K562 (cell line): ENCODE measurements around the gene GAPDH. TPM values are rescaled to one million over a fixed set of nuclear protein-coding genes. Genes with fewer than 3 reads are reported as not detected.

ENCODE experiments used
- ARID2 ChIP-seq: fragments of 450-650 bp; IDR thresholded peaks from 2 replicates; pipeline ENCODE4 v1.6.1; 2017; ENCODE audit warnings: antibody characterized with exemption, mild to moderate bottlenecking
- EZH2 ChIP-seq: IDR thresholded peaks from 2 replicates; pipeline ENCODE4 v1.6.1; 2012; ENCODE audit warnings: low read depth, mild to moderate bottlenecking, inconsistent platforms, low read length, borderline replicate concordance
- FOXK2 ChIP-seq, 2 experiments: fragments of 450-650 bp; IDR thresholded peaks in 1 of 2; conservative IDR thresholded peaks in 1 of 2; 2 replicates each; pipeline ENCODE4 v1.6.1; 2016; ENCODE audit warnings: low read depth in 2 of 2, mild to moderate bottlenecking in 1 of 2
- HDAC1 ChIP-seq, 2 experiments: fragments of 450-650 bp; IDR thresholded peaks; 2 replicates each; pipeline ENCODE4 v1.6.1; 2016 to 2017; ENCODE audit warnings: inconsistent platforms in 1 of 2, mild to moderate bottlenecking in 1 of 2, moderate library complexity in 1 of 2
- JUN ChIP-seq, 2 experiments: sonication (generic) in 1 of 2; formaldehyde crosslinking in 1 of 2; IDR thresholded peaks; 2 replicates each; pipeline versions ENCODE4 v1.6.1 to v1.8.0; 2012 to 2022; ENCODE audit warnings: borderline replicate concordance in 2 of 2, mild to moderate bottlenecking in 2 of 2, improper control_type of control experiment in 1 of 2, low read depth in 1 of 2, low read length in 1 of 2, missing genetic modification reagents in 1 of 2
- KLF10 ChIP-seq: fragments of 250-450 bp; sonication (Bioruptor Pico); IDR thresholded peaks from 2 replicates; pipeline ENCODE4 v1.6.1; 2021; ENCODE audit warnings: matching md5 sums
- LEF1 ChIP-seq: fragments of 450-650 bp; IDR thresholded peaks from 2 replicates; pipeline ENCODE4 v1.6.1; 2016; ENCODE audit warnings: mild to moderate bottlenecking
- MAFK ChIP-seq: IDR thresholded peaks from 2 replicates; pipeline ENCODE4 v1.6.1; 2011; ENCODE audit warnings: low read length, improper control_type of control experiment
- NR0B1 ChIP-seq: fragments of 450-650 bp; IDR thresholded peaks from one replicate; pipeline ENCODE4 v1.6.1; 2018; ENCODE audit warnings: mild to moderate bottlenecking, moderate library complexity; ENCODE audit not compliant: partially characterized antibody
- STAT6 ChIP-seq: sonication (generic); formaldehyde crosslinking; IDR thresholded peaks from 2 replicates; pipeline ENCODE4 v1.8.1; 2023; ENCODE audit warnings: mild to moderate bottlenecking, missing genetic modification reagents
- TAF9B ChIP-seq: fragments of 450-650 bp; IDR thresholded peaks from 2 replicates; pipeline ENCODE4 v1.6.1; 2018; ENCODE audit warnings: mild to moderate bottlenecking; ENCODE audit not compliant: partially characterized antibody
- TFAP4 ChIP-seq: sonication (generic); formaldehyde crosslinking; IDR thresholded peaks from 2 replicates; pipeline ENCODE4 v1.8.0; 2022; ENCODE audit warnings: missing genetic modification reagents, mild to moderate bottlenecking, moderate library complexity, borderline replicate concordance
- ZKSCAN3 ChIP-seq: fragments of 250-450 bp; sonication (Bioruptor Pico); IDR thresholded peaks from 2 replicates; pipeline ENCODE4 v1.4.0; 2020
- ZNF232 ChIP-seq: sonication (generic); formaldehyde crosslinking; IDR thresholded peaks from 2 replicates; pipeline ENCODE4 v1.8.0; 2022; ENCODE audit warnings: mild to moderate bottlenecking, missing genetic modification reagents
- ZNF263 ChIP-seq: sonication (generic); formaldehyde crosslinking; IDR thresholded peaks from 2 replicates; pipeline ENCODE4 v1.8.0; 2022; ENCODE audit warnings: mild to moderate bottlenecking, missing genetic modification reagents, borderline replicate concordance
- ZNF395 ChIP-seq: fragments of 200-800 bp; sonication (Bioruptor generic); IDR thresholded peaks from 2 replicates; pipeline ENCODE4 v1.6.1; 2017; ENCODE audit warnings: missing genetic modification characterization, missing compliant biosample characterization
- ZNF639 ChIP-seq, 2 experiments: fragments of 200-800 bp in 1 of 2; sonication (Bioruptor generic) in 1 of 2; sonication (generic) in 1 of 2; formaldehyde crosslinking in 1 of 2; IDR thresholded peaks in 1 of 2; conservative IDR thresholded peaks in 1 of 2; 2 replicates each; pipeline versions ENCODE4 v1.5.0 to v1.6.1; 2016 to 2020; ENCODE audit warnings: missing compliant biosample characterization in 1 of 2, missing genetic modification characterization in 1 of 2, missing genetic modification reagents in 1 of 2
- ZNF778 ChIP-seq: fragments of 450-650 bp; formaldehyde crosslinking; IDR thresholded peaks from 2 replicates; pipeline ENCODE4 v1.4.0; 2020; ENCODE audit warnings: mild to moderate bottlenecking, moderate library complexity
- polyA plus RNA-seq, 8 experiments: library from polyadenylated mRNA; depleted of rRNA in 4 of 8; stranded (reverse) in 5 of 8; unstranded in 3 of 8; fragments of >200 nt; fragmentation: Nextera tagmentation in 2 of 8; fragmentation: Illumina TruSeq in 1 of 8; extraction: Ambion mirVana in 2 of 8; extraction: Trizol in 1 of 8; gene quantifications; 2 replicates each; pipeline versions ENCODE4 v1.2.1 to v1.2.3, GENCODE V29; 2011 to 2014; ENCODE audit warnings: inconsistent platforms in 1 of 8, missing spikeins in 1 of 8
- total RNA-seq, 7 experiments: library from RNA; depleted of rRNA in 6 of 7; stranded (reverse); fragments of >200 nt in 6 of 7; fragmentation: Illumina TruSeq in 2 of 7; extraction: Trizol in 2 of 7; gene quantifications; 2 replicates each; pipeline versions ENCODE4 v1.2.1 to v1.2.3, GENCODE V29; 2011 to 2021; ENCODE audit warnings: low replicate concordance in 1 of 7

Gene GAPDH
- total and polyA plus RNA-seq, 9 of the 15 experiments (the other 6 are each of a cell fraction or from before 2014, with no cell fraction given) = 2,206 to 6,793 (median 4,217) TPM

GRCh38 chr12:6532051-6532926 lies 2.0 kb upstream of the GAPDH start (continued):
- TF ChIP-seq JUN (IDR thresholded peaks at IDR 0.05; ENCODE audit: borderline replicate concordance, low read depth, low read length) = 0 out of 2 replicates have a peak, but pooled peaks have one; percentile 21
- no peak for TF ChIP-seq JUN (CRISPR knock-in tag; IDR thresholded peaks at IDR 0.05; ENCODE audit: borderline replicate concordance)
- TF ChIP-seq EZH2 = no peak
- TF ChIP-seq TFAP4 = peak; percentile 39; the same call in 1 of the 2 replicates
- TF ChIP-seq ZNF395 = peak; percentile 47; the same call in 1 of the 2 replicates
- no peak for TF ChIP-seq ARID2
- TF ChIP-seq ZNF263 (CRISPR knock-in tag) = peak; percentile 90
- peak in 1 of 2 experiments; percentile 82; a peak in 1 of 4 replicates for TF ChIP-seq HDAC1 (IDR thresholded peaks at IDR 0.05)
- no peak for TF ChIP-seq NR0B1
- TF ChIP-seq ZKSCAN3 (CRISPR knock-in tag) = no peak
- no peak for TF ChIP-seq TAF9B
- no peak for TF ChIP-seq STAT6
- peak in 1 of 2 experiments; percentile 26; a peak in 1 of 4 replicates for TF ChIP-seq FOXK2 (conservative IDR thresholded peaks at IDR 0.05 in 1 of 2, IDR thresholded peaks at IDR 0.05 in 1 of 2; ENCODE audit: low read depth in 2 of 2)
- TF ChIP-seq KLF10 (CRISPR knock-in tag) = no peak
- TF ChIP-seq ZNF232 = no peak
- peak; percentile 80 for TF ChIP-seq MAFK
- TF ChIP-seq LEF1 = peak; percentile 63; the same call in 1 of the 2 replicates
- TF ChIP-seq ZNF639 (CRISPR knock-in tag; conservative IDR thresholded peaks at IDR 0.05 in 1 of 2, IDR thresholded peaks at IDR 0.05 in 1 of 2) = 0 out of 4 replicates have a peak, but pooled peaks of 1 of the 2 experiments have one; percentile 46
- TF ChIP-seq ZNF778 (CRISPR knock-in tag) = no peak
